ENCODE data around the gene CNTNAP2. TPM values are rescaled to one million over a fixed set of nuclear protein-coding genes. Genes with fewer than 3 reads are reported as not detected.

The CNTNAP2 gene
- total and polyA plus RNA-seq, 2 donors from 2014 or later = 0.06 to 0.13 TPM

DNA sequence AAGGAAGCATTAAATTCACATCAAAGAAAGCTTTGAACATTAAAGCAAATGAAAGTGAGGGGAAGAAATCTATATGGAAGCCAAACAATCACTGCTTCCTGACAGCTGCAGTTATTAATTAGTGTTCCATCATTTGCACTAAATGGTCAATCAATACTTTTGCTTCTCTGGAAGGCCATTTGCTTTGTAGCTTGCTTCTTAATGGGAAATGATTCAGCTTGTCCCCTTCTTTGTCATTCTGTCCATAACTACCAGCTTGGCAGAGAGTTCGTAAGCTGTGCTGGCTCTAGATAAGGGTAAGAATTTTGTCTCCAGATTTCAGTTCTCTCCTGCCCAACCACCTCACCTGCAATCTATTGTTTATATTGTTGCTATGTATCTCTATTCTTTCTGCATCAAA is 596.6 kb downstream of the CNTNAP2 start:
- Histone ChIP-seq H3K9me3 (ENCODE audit: control insufficient read depth in 2 of 3, insufficient read depth in 1 of 3, low read length in 3 of 3) (no peaks in the 10 kb centered on the region), H3K9ac (ENCODE audit: low read length in 3 of 3) (no peak overlapping the region), H3K4me3 (ENCODE audit: low read length in 3 of 3) (no peak overlapping the region), H3K36me3 (ENCODE audit: control insufficient read depth in 2 of 3, insufficient read depth in 3 of 3, low read length in 3 of 3) (no peaks in the 10 kb centered on the region), H3K27ac (ENCODE audit: low read depth in 2 of 2, low read length in 2 of 2) (no peak overlapping the region), H3K27me3 (ENCODE audit: control insufficient read depth, insufficient read depth, low read length) (no peaks in the 10 kb centered on the region), H3K4me1 (ENCODE audit: control insufficient read depth in 2 of 3, insufficient read depth in 2 of 3, low read depth in 1 of 3, low read length in 3 of 3) (no peaks in the 10 kb centered on the region)
- TF ChIP-seq, protein P1, sequence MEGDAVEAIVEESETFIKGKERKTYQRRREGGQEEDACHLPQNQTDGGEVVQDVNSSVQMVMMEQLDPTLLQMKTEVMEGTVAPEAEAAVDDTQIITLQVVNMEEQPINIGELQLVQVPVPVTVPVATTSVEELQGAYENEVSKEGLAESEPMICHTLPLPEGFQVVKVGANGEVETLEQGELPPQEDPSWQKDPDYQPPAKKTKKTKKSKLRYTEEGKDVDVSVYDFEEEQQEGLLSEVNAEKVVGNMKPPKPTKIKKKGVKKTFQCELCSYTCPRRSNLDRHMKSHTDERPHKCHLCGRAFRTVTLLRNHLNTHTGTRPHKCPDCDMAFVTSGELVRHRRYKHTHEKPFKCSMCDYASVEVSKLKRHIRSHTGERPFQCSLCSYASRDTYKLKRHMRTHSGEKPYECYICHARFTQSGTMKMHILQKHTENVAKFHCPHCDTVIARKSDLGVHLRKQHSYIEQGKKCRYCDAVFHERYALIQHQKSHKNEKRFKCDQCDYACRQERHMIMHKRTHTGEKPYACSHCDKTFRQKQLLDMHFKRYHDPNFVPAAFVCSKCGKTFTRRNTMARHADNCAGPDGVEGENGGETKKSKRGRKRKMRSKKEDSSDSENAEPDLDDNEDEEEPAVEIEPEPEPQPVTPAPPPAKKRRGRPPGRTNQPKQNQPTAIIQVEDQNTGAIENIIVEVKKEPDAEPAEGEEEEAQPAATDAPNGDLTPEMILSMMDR (IDR thresholded peaks at IDR 0.05; ENCODE audit: borderline replicate concordance, extremely low read depth, insufficient read depth) = no peak
- FAIRE-seq (no peak), DNase-seq (no peak)
- intact Hi-C loops (cut with DNase I) = no loop called here

DNA sequence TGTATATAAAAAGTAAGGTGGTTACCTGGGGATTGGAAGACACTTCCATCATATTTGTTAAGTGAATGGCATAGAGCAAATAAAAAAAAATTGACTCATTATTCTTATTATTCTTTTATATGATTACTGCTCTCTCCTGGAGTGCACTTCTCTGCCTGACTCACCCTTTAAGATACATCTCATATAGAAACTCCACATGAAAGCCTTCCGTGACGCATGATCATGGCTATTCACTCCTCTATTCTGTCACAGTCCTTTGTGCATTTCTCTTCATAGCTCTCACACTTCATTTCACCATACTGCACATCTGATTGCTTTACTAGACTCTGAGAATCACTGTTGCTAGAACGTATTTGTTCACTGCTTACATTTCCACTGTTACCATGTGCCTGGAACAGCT is 597.3 kb downstream of the CNTNAP2 start:
- H3K27ac ChIP-seq (ENCODE audit: low read depth in 2 of 2, low read length in 2 of 2) = no peak overlapping the region
- no peaks in the 10 kb centered on the region for H3K27me3 ChIP-seq (ENCODE audit: control insufficient read depth, insufficient read depth, low read length)
- intact Hi-C loops (cut with DNase I) = no loop called here
- no peak for FAIRE-seq
- TF ChIP-seq, protein P1 (IDR thresholded peaks at IDR 0.05; ENCODE audit: borderline replicate concordance, extremely low read depth, insufficient read depth) = no peak
- H3K36me3 ChIP-seq (ENCODE audit: control insufficient read depth in 2 of 3, insufficient read depth in 3 of 3, low read length in 3 of 3) = no peaks in the 10 kb centered on the region
- no peaks in the 10 kb centered on the region for H3K4me1 ChIP-seq (ENCODE audit: control insufficient read depth in 2 of 3, insufficient read depth in 2 of 3, low read depth in 1 of 3, low read length in 3 of 3)
- H3K9me3 ChIP-seq (ENCODE audit: control insufficient read depth in 2 of 3, insufficient read depth in 1 of 3, low read length in 3 of 3) = no peaks in the 10 kb centered on the region
- H3K9ac ChIP-seq (ENCODE audit: low read length in 3 of 3) = no peak overlapping the region
- no peak overlapping the region for H3K4me3 ChIP-seq (ENCODE audit: low read length in 3 of 3)
- DNase-seq = no peak

DNA sequence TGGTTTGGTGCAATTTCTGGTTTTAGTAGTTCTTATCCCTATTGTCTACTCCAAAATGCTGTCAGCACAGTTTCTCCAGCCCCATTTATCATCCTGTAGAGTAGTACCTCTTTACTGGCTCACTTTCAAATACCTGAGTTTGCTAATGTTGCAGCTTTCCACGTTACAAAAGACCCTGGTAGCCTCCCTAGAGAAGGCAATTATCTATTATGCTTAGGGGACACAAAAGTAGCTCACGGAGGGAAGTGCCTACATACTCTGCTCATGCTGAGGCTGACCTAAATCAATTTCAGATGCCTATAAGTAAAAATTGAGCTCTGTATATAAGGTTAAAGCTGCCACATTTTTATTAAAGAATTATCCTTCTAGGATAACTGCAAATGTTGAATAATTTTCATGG is 603.6 kb downstream of the CNTNAP2 start:
- H3K9ac ChIP-seq (ENCODE audit: low read length in 3 of 3) = no peak overlapping the region
- H3K27ac ChIP-seq (ENCODE audit: low read depth in 2 of 2, low read length in 2 of 2) = no peak overlapping the region
- no peaks in the 10 kb centered on the region for H3K27me3 ChIP-seq (ENCODE audit: control insufficient read depth, insufficient read depth, low read length)
- no peaks in the 10 kb centered on the region for H3K4me1 ChIP-seq (ENCODE audit: control insufficient read depth in 2 of 3, insufficient read depth in 2 of 3, low read depth in 1 of 3, low read length in 3 of 3)
- H3K9me3 ChIP-seq (ENCODE audit: control insufficient read depth in 2 of 3, insufficient read depth in 1 of 3, low read length in 3 of 3) = no peaks in the 10 kb centered on the region
- DNase-seq (no peak), FAIRE-seq (no peak)
- intact Hi-C loops (cut with DNase I) = no loop called here
- no peak overlapping the region for H3K4me3 ChIP-seq (ENCODE audit: low read length in 3 of 3)
- TF ChIP-seq, protein P1 (IDR thresholded peaks at IDR 0.05; ENCODE audit: borderline replicate concordance, extremely low read depth, insufficient read depth) = no peak
- no peaks in the 10 kb centered on the region for H3K36me3 ChIP-seq (ENCODE audit: control insufficient read depth in 2 of 3, insufficient read depth in 3 of 3, low read length in 3 of 3)

DNA sequence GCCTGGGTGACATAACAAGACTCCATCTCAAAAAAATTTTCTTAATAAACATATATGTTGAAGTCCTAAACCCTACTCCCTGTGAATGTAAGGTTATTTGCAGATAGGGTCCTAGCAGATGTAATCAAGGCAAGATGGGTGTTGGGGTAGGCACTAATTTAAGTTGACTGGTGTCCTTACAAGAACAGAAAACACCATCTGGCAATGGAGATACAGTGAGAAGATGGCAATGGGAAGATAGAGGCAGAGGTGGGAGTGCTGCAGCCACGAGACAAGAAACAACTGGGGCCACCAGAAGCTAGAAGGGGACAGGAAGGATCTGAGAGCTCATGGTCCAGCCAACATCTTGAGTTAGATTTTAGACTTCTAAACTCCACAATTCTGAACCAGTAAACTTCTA is 606.4 kb downstream of the CNTNAP2 start:
- Histone ChIP-seq H3K4me1 (ENCODE audit: control insufficient read depth in 2 of 3, insufficient read depth in 2 of 3, low read depth in 1 of 3, low read length in 3 of 3) (no peaks in the 10 kb centered on the region), H3K9ac (ENCODE audit: low read length in 3 of 3) (no peak overlapping the region), H3K27ac (ENCODE audit: low read depth in 2 of 2, low read length in 2 of 2) (no peak overlapping the region), H3K36me3 (ENCODE audit: control insufficient read depth in 2 of 3, insufficient read depth in 3 of 3, low read length in 3 of 3) (no peaks in the 10 kb centered on the region), H3K4me3 (ENCODE audit: low read length in 3 of 3) (no peak overlapping the region), H3K27me3 (ENCODE audit: control insufficient read depth, insufficient read depth, low read length) (no peaks in the 10 kb centered on the region), H3K9me3 (ENCODE audit: control insufficient read depth in 2 of 3, insufficient read depth in 1 of 3, low read length in 3 of 3) (no peaks in the 10 kb centered on the region)
- TF ChIP-seq, protein P1 (IDR thresholded peaks at IDR 0.05; ENCODE audit: borderline replicate concordance, extremely low read depth, insufficient read depth) = no peak
- intact Hi-C loops (cut with DNase I) = no loop called here
- DNase-seq (no peak), FAIRE-seq (no peak)
